Activated CD4-positive, alpha-beta T cell treated with anti-CD3 and anti-CD28 coated beads for 36 hours (primary cell): ENCODE measurements around the gene CTTNBP2NL. TPM values are rescaled to one million over a fixed set of nuclear protein-coding genes. Genes with fewer than 3 reads are reported as not detected.
"Not testable (repeated sequence)": the region's sequence is repeated elsewhere in the genome, so short reads cannot be mapped to it uniquely, and the experiment has no call there.

Experiments used
- ATAC-seq: fragments of 200-7000 bp; cut with Tn5 transposase; one replicate; pipeline ENCODE4 v1.10.0; 2021; ENCODE audit warnings: mild to moderate bottlenecking, moderate library complexity
- CTCF ChIA-PET: fragments of 350-600 bp; sonication (Branson Sonifier 250); formaldehyde crosslinking; loops from one replicate; lab custom pipeline; 2021; ENCODE audit warnings: antibody characterized with exemption; lab: Charles Lee
- POLR2A ChIA-PET: fragments of 350-600 bp; sonication (Branson Sonifier 250); formaldehyde crosslinking; loops from one replicate; lab custom pipeline; 2021; ENCODE audit warnings: antibody characterized with exemption, inconsistent platforms; lab: Charles Lee
- DNase-seq: peaks from one replicate; pipeline ENCODE4 v3.0.0-alpha.2; 2020
- H3K27ac Mint-ChIP-seq: one replicate; pipeline ENCODE4 v1.8.0; 2021; ENCODE audit warnings: mixed read lengths
- H3K27me3 Mint-ChIP-seq: one replicate; pipeline ENCODE4 v1.8.0; 2021; ENCODE audit warnings: mixed read lengths
- H3K36me3 Mint-ChIP-seq: one replicate; pipeline ENCODE4 v1.8.0; 2021; ENCODE audit warnings: low read depth, mixed read lengths
- H3K4me1 Mint-ChIP-seq: one replicate; pipeline ENCODE4 v1.8.0; 2021; ENCODE audit warnings: mixed read lengths
- H3K4me3 Mint-ChIP-seq: one replicate; pipeline ENCODE4 v1.8.0; 2021; ENCODE audit warnings: mild to moderate bottlenecking, moderate library complexity, mixed read lengths
- H3K9me3 Mint-ChIP-seq: one replicate; pipeline ENCODE4 v1.8.0; 2021; ENCODE audit warnings: low read depth, mixed read lengths
- intact Hi-C, 2 experiments: fragments of 100-400 bp; cut with DNase I in 1 of 2; cut with micrococcal nuclease in 1 of 2; formaldehyde crosslinking; loops; one replicate each; pipeline versions ENCODE4 v1.14.2 to v1.15.1; 2022 to 2024; cut with DNase I, micrococcal nuclease
- total RNA-seq, 2 experiments: library from RNA; stranded (reverse); gene quantifications; one replicate each; pipeline ENCODE4 v1.2.3, GENCODE V29; 2021

Gene CTTNBP2NL
- total RNA-seq, 2 experiments from 2014 or later: 2.9 to 3.3 TPM

- no peaks in the 10 kb centered on the region for H3K36me3 Mint-ChIP-seq
- H3K27me3 Mint-ChIP-seq: no peaks in the 10 kb centered on the region
- DNase-seq: no peak
- no peak overlapping the region for H3K4me3 Mint-ChIP-seq
- POLR2A ChIA-PET: no interaction called here
- H3K4me1 Mint-ChIP-seq: no peaks in the 10 kb centered on the region
- CTCF ChIA-PET: interaction anchor here (0.9 kb wide), 1 partner anchor 80 kb away, joined by 4 read pairs; no protein-coding TSS in a partner anchor
- no peak for ATAC-seq
- intact Hi-C loops: no loop called here
- H3K9me3 Mint-ChIP-seq: no peaks in the 10 kb centered on the region
- no peak overlapping the region for H3K27ac Mint-ChIP-seq
Observed at GRCh38 chr1:112449630-112449983, 53.6 kb downstream of the CTTNBP2NL start.

- Mint-ChIP-seq H3K9me3 (no peaks in the 10 kb centered on the region), H3K36me3 (no peaks in the 10 kb centered on the region), H3K27ac (no peak overlapping the region), H3K27me3 (no peaks in the 10 kb centered on the region), H3K4me1 (no peaks in the 10 kb centered on the region), H3K4me3 (no peak overlapping the region)
- DNase-seq: no peak
- ChIA-PET CTCF (interaction anchor here (1.0 kb wide), 1 partner anchor 9 kb away, joined by 3 read pairs; no protein-coding TSS in a partner anchor), POLR2A (no interaction called here)
- intact Hi-C loops: no loop called here
- ATAC-seq: no peak
Observed at GRCh38 chr1:112450773-112451172, 54.8 kb downstream of the CTTNBP2NL start.

GRCh38 chr1:112451301-112451700 lies 55.3 kb downstream of the CTTNBP2NL start:
- H3K36me3 Mint-ChIP-seq, H3K9me3 Mint-ChIP-seq, H3K27me3 Mint-ChIP-seq, DNase-seq, POLR2A ChIA-PET, H3K4me1 Mint-ChIP-seq, H3K27ac Mint-ChIP-seq, H3K4me3 Mint-ChIP-seq, ATAC-seq, intact Hi-C loops: not testable (repeated sequence)
- CTCF ChIA-PET: interaction anchor here (1.0 kb wide), 1 partner anchor 8 kb away, joined by 3 read pairs; no protein-coding TSS in a partner anchor

GRCh38 chr1:112453876-112454275 lies 57.9 kb downstream of the CTTNBP2NL start:
- no peaks in the 10 kb centered on the region for H3K4me1 Mint-ChIP-seq
- DNase-seq: no peak
- intact Hi-C loops: no loop called here
- no peaks in the 10 kb centered on the region for H3K9me3 Mint-ChIP-seq
- no peak overlapping the region for H3K27ac Mint-ChIP-seq
- H3K36me3 Mint-ChIP-seq: no peaks in the 10 kb centered on the region
- CTCF ChIA-PET: interaction anchor here (0.8 to 1.3 kb wide), 2 partner anchors 14 to 63 kb away, joined by 3 read pairs; no protein-coding TSS in a partner anchor
- H3K27me3 Mint-ChIP-seq: no peaks in the 10 kb centered on the region
- no peak for ATAC-seq
- POLR2A ChIA-PET: interaction anchor here (0.6 kb wide), 1 partner anchor 243 kb away, joined by 3 read pairs; no protein-coding TSS in a partner anchor
- no peak overlapping the region for H3K4me3 Mint-ChIP-seq

GRCh38 chr1:112454316-112454715 lies 58.3 kb downstream of the CTTNBP2NL start:
- DNase-seq (no peak), ATAC-seq (no peak)
- no peak overlapping the region for H3K4me3 Mint-ChIP-seq
- POLR2A ChIA-PET: no interaction called here
- H3K9me3 Mint-ChIP-seq: no peaks in the 10 kb centered on the region
- H3K4me1 Mint-ChIP-seq: no peaks in the 10 kb centered on the region
- intact Hi-C loops: no loop called here
- H3K27me3 Mint-ChIP-seq: no peaks in the 10 kb centered on the region
- no peaks in the 10 kb centered on the region for H3K36me3 Mint-ChIP-seq
- H3K27ac Mint-ChIP-seq: no peak overlapping the region
- CTCF ChIA-PET: interaction anchor here (1.0 to 1.3 kb wide), 2 partner anchors 60 to 64 kb away, joined by 3 read pairs; no protein-coding TSS in a partner anchor

- intact Hi-C loops: no loop called here
- Mint-ChIP-seq H3K4me1 (no peaks in the 10 kb centered on the region), H3K27ac (no peak overlapping the region), H3K27me3 (no peaks in the 10 kb centered on the region), H3K9me3 (no peaks in the 10 kb centered on the region), H3K4me3 (no peak overlapping the region), H3K36me3 (no peaks in the 10 kb centered on the region)
- DNase-seq (no peak), ATAC-seq (no peak)
- ChIA-PET CTCF (interaction anchor here (0.9 kb wide), 1 partner anchor 9 kb away, joined by 4 read pairs; no protein-coding TSS in a partner anchor), POLR2A (no interaction called here)
Observed at GRCh38 chr1:112457241-112457640, 61.2 kb downstream of the CTTNBP2NL start.

- no peaks in the 10 kb centered on the region for H3K36me3 Mint-ChIP-seq
- no peak overlapping the region for H3K27ac Mint-ChIP-seq
- POLR2A ChIA-PET: no interaction called here
- no peaks in the 10 kb centered on the region for H3K27me3 Mint-ChIP-seq
- ATAC-seq (no peak), DNase-seq (no peak)
- intact Hi-C loops: no loop called here
- no peak overlapping the region for H3K4me3 Mint-ChIP-seq
- CTCF ChIA-PET: no interaction called here
- no peaks in the 10 kb centered on the region for H3K4me1 Mint-ChIP-seq
- H3K9me3 Mint-ChIP-seq: no peaks in the 10 kb centered on the region
Observed at GRCh38 chr1:112457955-112458354, 61.9 kb downstream of the CTTNBP2NL start.

GRCh38 chr1:112458756-112459155 lies 62.7 kb downstream of the CTTNBP2NL start:
- Mint-ChIP-seq H3K36me3 (no peaks in the 10 kb centered on the region), H3K4me1 (no peaks in the 10 kb centered on the region), H3K27ac (no peak overlapping the region), H3K4me3 (no peak overlapping the region), H3K9me3 (no peaks in the 10 kb centered on the region), H3K27me3 (no peaks in the 10 kb centered on the region)
- intact Hi-C loops: no loop called here
- DNase-seq (no peak), ATAC-seq (no peak)
- ChIA-PET POLR2A (no interaction called here), CTCF (interaction anchor here (1.4 to 1.8 kb wide), 2 partner anchors 8 to 48 kb away, joined by 3 read pairs; no protein-coding TSS in a partner anchor)

- ChIA-PET POLR2A (no interaction called here), CTCF (no interaction called here)
- DNase-seq (no peak), ATAC-seq (no peak)
- H3K4me1 Mint-ChIP-seq: peaks cover 1% of the 10 kb centered on the region
- H3K27ac Mint-ChIP-seq: no peak overlapping the region
- intact Hi-C loops: no loop called here
- H3K4me3 Mint-ChIP-seq: no peak overlapping the region
- peaks cover 2% of the 10 kb centered on the region for H3K27me3 Mint-ChIP-seq
- no peaks in the 10 kb centered on the region for H3K9me3 Mint-ChIP-seq
- no peaks in the 10 kb centered on the region for H3K36me3 Mint-ChIP-seq
Observed at GRCh38 chr1:112460615-112461014, 64.6 kb downstream of the CTTNBP2NL start.

- intact Hi-C loops: no loop called here
- Mint-ChIP-seq H3K9me3 (no peaks in the 10 kb centered on the region), H3K36me3 (no peaks in the 10 kb centered on the region), H3K27ac (no peak overlapping the region), H3K4me1 (peaks cover 9% of the 10 kb centered on the region), H3K4me3 (no peak overlapping the region), H3K27me3 (peaks cover 2% of the 10 kb centered on the region)
- DNase-seq (no peak), ATAC-seq (no peak)
- POLR2A ChIA-PET: no interaction called here
- CTCF ChIA-PET: interaction anchor here (1.3 kb wide), 1 partner anchor 254 kb away, joined by 4 read pairs; the partner anchor contains the start of gene PPM1J
Observed at GRCh38 chr1:112461200-112461871, 65.3 kb downstream of the CTTNBP2NL start.

- peaks cover 12% of the 10 kb centered on the region for H3K4me1 Mint-ChIP-seq
- no peaks in the 10 kb centered on the region for H3K36me3 Mint-ChIP-seq
- H3K27ac Mint-ChIP-seq: no peak overlapping the region
- ChIA-PET CTCF (interaction anchor here (0.6 to 0.7 kb wide), 2 partner anchors 72 to 624 kb away, joined by 3 to 4 read pairs; no protein-coding TSS in a partner anchor), POLR2A (no interaction called here)
- peaks cover 6% of the 10 kb centered on the region for H3K27me3 Mint-ChIP-seq
- ATAC-seq (no peak), DNase-seq (no peak)
- H3K4me3 Mint-ChIP-seq: no peak overlapping the region
- no peaks in the 10 kb centered on the region for H3K9me3 Mint-ChIP-seq
- intact Hi-C loops: no loop called here
Observed at GRCh38 chr1:112462953-112463279, 66.9 kb downstream of the CTTNBP2NL start.

GRCh38 chr1:112464501-112464900 lies 68.5 kb downstream of the CTTNBP2NL start:
- Mint-ChIP-seq H3K4me3 (no peak overlapping the region), H3K4me1 (peaks cover 12% of the 10 kb centered on the region), H3K36me3 (no peaks in the 10 kb centered on the region), H3K9me3 (no peaks in the 10 kb centered on the region), H3K27ac (no peak overlapping the region), H3K27me3 (peaks cover 10% of the 10 kb centered on the region)
- intact Hi-C loops: no loop called here
- CTCF ChIA-PET: interaction anchor here (1.2 to 3.7 kb wide), 3 partner anchors 13 to 74 kb away, joined by 7 to 58 read pairs (median 14); no protein-coding TSS in a partner anchor
- DNase-seq: no peak
- no peak for ATAC-seq
- POLR2A ChIA-PET: no interaction called here
